22Rv1 (cell line): ENCODE data around the gene OTUD5.

Experiments
- ZFX ChIP-seq: fragments of 450-650 bp; IDR thresholded peaks from 2 replicates; pipeline ENCODE4 v1.6.1; 2017; ENCODE audit warnings: antibody characterized with exemption, borderline replicate concordance
- TF ChIP-seq, protein P1 (sequence below): fragments of 450-650 bp; IDR thresholded peaks from 2 replicates; pipeline ENCODE4 v1.5.1; 2017; ENCODE audit warnings: mild to moderate bottlenecking

DNA sequence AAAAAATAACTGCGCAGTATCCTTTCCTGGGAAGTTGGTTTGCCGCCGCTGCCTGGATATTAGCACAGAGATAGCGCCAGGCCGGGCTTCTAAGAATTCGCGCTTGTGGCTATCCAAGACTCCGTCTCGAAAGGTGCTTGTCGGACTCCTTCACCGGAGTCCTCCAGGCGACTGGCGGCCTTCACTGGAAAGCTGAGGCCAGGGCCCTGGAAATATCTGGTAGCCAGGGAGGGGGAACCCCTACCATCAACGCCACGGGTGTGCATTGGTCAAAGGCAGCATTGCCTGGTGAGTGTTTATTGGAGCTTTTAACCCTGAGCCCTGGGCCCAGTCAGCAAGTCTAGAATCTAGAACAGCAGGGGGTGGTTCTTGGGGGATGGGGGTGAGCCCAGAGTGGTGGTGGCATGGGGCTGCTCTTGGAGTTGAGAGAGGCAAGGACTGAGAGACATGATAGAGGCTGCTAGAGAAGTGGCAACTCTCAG, 38.0 kb downstream of the OTUD5 start:
- TF ChIP-seq, protein P1, sequence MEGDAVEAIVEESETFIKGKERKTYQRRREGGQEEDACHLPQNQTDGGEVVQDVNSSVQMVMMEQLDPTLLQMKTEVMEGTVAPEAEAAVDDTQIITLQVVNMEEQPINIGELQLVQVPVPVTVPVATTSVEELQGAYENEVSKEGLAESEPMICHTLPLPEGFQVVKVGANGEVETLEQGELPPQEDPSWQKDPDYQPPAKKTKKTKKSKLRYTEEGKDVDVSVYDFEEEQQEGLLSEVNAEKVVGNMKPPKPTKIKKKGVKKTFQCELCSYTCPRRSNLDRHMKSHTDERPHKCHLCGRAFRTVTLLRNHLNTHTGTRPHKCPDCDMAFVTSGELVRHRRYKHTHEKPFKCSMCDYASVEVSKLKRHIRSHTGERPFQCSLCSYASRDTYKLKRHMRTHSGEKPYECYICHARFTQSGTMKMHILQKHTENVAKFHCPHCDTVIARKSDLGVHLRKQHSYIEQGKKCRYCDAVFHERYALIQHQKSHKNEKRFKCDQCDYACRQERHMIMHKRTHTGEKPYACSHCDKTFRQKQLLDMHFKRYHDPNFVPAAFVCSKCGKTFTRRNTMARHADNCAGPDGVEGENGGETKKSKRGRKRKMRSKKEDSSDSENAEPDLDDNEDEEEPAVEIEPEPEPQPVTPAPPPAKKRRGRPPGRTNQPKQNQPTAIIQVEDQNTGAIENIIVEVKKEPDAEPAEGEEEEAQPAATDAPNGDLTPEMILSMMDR = no peak
- no peak for TF ChIP-seq ZFX
